Motor neuron (in vitro differentiated cells): Measurements from ENCODE around the gene ADAMTSL2. TPM values are rescaled to one million over a fixed set of nuclear protein-coding genes. Genes with fewer than 3 reads are reported as not detected.
A peak's percentile ranks its signal among the peaks of the same experiment; 100 is the strongest.

Source experiments
- ATAC-seq, 8 experiments: fragments of 200-7000 bp; cut with Tn5 transposase; replicated peaks in 6 of 8; 2 replicates each; pipeline ENCODE4 v1.8.0; 2021; ENCODE audit warnings: mild to moderate bottlenecking in 8 of 8, moderate library complexity in 8 of 8
- H3K27ac ChIP-seq, 2 donors: fragments of 250-450 bp; sonication (Bioruptor Pico); 2 replicates each; pipeline ENCODE4 v1.9.0; 2021; ENCODE audit warnings: antibody characterized with exemption in 2 of 2, mild to moderate bottlenecking in 2 of 2, moderate library complexity in 1 of 2
- H3K4me1 ChIP-seq, 2 donors: fragments of 250-450 bp; sonication (Bioruptor Pico); replicated peaks in 1 of 2; 2 replicates each; pipeline ENCODE4 v1.6.1; 2021; ENCODE audit warnings: antibody characterized with exemption in 2 of 2, mild to moderate bottlenecking in 2 of 2, moderate library complexity in 1 of 2
- H3K4me3 ChIP-seq, 5 donors: fragments of 250-450 bp; sonication (Bioruptor Pico); 2 replicates each; pipeline ENCODE4 v1.9.0; 2021; ENCODE audit warnings: antibody characterized with exemption in 5 of 5, mild to moderate bottlenecking in 5 of 5, moderate library complexity in 4 of 5
- WGBS, 10 experiments: fragments of 450-650 bp; shearing (Covaris generic); methylation state at CpG; one replicate each; pipeline ENCODE4 v1.0.0; 2022; 5-methylcytosine and 5-hydroxymethylcytosine counted together
- in situ Hi-C, 9 experiments: fragments of 400-800 bp; cut with MboI; loops; one replicate each; pipeline ENCODE4 v1.15.0; 2021; ENCODE audit warnings: low sequenced_read_pairs in 9 of 9, low pct_unique_long_range_greater_than_20kb in 2 of 9; ENCODE audit not compliant: unreplicated experiment in 9 of 9
- total RNA-seq, 8 experiments: library from RNA; unstranded; fragments of 300-600 nt; gene quantifications; 2 replicates each; pipeline versions ENCODE4 v1.2.3 to v1.2.4, GENCODE V29; 2022

The ADAMTSL2 gene
- total RNA-seq, 8 experiments from 2014 or later = 0.10 to 0.93 (median 0.32) TPM; not detected in 1

DNA sequence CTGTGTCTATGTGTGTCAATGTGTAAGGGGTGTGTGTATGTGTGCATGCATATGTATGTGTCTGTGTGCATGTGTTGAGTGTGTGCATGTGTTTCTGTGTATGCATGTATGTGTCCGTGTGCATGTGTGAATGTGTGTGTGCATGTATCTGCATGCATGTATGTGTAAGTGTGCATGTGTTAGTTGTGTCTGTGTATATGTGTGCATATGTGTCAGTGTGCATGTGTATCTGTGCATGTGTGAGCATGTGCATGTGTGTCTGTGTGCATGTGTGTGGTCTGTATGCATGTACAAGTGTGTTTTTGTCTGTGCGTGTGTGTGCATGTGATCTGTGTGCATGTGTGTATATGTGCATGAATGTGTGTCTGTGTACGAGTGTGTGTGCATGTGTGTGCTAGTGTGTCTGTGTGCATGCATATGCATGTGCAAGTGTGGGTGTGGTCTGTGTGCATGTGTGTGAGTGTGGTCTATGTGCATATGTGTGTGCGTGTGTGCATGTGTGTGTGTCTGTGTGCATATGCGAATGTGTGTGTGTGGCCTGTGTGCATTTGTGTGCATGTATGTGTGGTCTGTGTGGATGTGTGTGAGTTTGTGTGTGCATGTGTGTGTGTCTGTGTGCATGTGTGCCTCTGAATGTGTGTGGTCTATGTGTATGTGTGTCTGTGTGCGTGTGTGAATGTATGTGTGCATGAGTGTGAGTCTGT is 65.1 kb downstream of the ADAMTSL2 start:
- H3K4me3 ChIP-seq = no peak overlapping the region
- in situ Hi-C loops = no loop called here
- no peak overlapping the region for H3K27ac ChIP-seq
- H3K4me1 ChIP-seq = no peaks in the 10 kb centered on the region
- ATAC-seq = no peak
- WGBS, 10 experiments = 53 to 100% (median 90%) methylated on average over 1 to 4 of the region's 6 CpGs; no CpG with 5 or more reads in 2 of the 10 experiments

DNA sequence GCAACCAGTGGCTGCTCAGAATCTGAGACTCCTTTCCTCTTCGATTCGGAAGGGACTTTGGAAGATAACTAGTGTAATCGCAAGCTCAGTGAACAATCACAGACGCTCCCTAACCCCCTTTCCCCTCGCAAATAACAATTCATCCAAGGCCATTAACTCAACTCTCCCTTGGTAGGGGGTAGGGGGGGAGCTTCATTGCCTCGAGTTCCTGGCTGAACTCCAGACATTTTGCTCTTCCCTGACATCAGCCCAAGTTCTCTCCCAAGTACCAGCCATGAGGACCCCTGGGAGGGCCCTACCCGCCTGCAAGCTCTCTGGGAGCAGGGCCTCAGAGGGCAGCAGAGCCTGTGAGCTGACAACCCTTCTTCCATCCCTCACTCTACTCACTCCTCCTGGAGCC is 66.2 kb downstream of the ADAMTSL2 start:
- in situ Hi-C loops = no loop called here
- no peak overlapping the region for H3K27ac ChIP-seq
- ATAC-seq = no peak
- no peak overlapping the region for H3K4me3 ChIP-seq
- no peaks in the 10 kb centered on the region for H3K4me1 ChIP-seq
- WGBS, 10 experiments = 18 to 100% (median 46%) methylated on average over 1 to 4 of the region's 7 CpGs; no CpG with 5 or more reads in 3 of the 10 experiments

DNA sequence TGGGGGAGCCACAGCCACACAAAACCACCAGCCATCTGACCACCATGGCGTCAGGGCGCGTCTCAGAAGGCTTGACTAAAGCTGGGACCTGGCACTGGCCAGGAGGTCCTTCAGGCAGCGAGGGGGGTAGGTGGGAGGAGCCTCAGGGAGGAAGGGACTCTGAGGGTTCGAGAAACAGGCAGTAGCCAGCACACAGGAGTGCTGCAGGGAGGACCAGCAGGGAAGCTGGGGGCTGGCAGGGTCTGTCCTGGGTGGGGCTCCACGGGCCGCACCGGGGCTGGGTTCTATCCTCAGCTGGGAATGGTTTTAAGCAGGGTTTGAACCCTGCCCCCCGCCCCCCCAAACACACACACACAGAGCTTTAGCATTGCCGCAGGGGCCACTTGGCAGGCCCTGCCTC is 67.2 kb downstream of the ADAMTSL2 start:
- 78 to 100% (median 93%) methylated on average over 2 to 3 of the region's 10 CpGs; no CpG with 5 or more reads in 7 of the 10 experiments for WGBS, 10 experiments

DNA sequence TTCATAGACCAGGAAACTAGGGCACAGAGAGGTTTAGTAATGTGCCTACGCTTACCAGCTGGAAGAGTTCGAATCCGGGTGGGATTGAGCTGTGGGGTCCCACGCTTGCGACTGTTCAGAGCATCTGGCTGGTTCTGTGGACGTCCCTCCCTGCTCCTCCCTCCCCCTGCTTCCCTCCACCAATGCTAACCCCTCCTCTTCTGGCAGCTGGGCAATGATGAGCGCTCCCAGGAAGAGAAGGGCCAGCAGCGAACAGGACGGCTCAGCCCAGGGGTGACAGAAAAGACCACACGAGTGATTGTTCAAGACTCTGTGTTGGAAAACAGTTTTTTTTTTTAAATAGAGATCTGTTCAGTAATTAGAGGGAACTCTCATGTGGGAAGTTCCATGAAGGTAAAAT is 67.8 kb downstream of the ADAMTSL2 start:
- no peak overlapping the region for H3K4me3 ChIP-seq
- WGBS, 10 experiments = 0 to 90% (median 20%) methylated on average over 2 to 8 of the region's 10 CpGs; no CpG with 5 or more reads in 5 of the 10 experiments
- in situ Hi-C loops = no loop called here
- H3K4me1 ChIP-seq = peaks cover 3 to 8% of the 10 kb centered on the region in 2 donors
- H3K27ac ChIP-seq = no peak overlapping the region
- peak in 4 of 8 experiments; percentile 27 to 56 (median 41) for ATAC-seq

More for the DNA sequence above, 67.2 kb downstream of the ADAMTSL2 start:
- Histone ChIP-seq H3K4me1 (peaks cover under 1 to 6% of the 10 kb centered on the region in 2 donors), H3K4me3 (no peak overlapping the region), H3K27ac (no peak overlapping the region)
- ATAC-seq = no peak
- in situ Hi-C loops = no loop called here

DNA sequence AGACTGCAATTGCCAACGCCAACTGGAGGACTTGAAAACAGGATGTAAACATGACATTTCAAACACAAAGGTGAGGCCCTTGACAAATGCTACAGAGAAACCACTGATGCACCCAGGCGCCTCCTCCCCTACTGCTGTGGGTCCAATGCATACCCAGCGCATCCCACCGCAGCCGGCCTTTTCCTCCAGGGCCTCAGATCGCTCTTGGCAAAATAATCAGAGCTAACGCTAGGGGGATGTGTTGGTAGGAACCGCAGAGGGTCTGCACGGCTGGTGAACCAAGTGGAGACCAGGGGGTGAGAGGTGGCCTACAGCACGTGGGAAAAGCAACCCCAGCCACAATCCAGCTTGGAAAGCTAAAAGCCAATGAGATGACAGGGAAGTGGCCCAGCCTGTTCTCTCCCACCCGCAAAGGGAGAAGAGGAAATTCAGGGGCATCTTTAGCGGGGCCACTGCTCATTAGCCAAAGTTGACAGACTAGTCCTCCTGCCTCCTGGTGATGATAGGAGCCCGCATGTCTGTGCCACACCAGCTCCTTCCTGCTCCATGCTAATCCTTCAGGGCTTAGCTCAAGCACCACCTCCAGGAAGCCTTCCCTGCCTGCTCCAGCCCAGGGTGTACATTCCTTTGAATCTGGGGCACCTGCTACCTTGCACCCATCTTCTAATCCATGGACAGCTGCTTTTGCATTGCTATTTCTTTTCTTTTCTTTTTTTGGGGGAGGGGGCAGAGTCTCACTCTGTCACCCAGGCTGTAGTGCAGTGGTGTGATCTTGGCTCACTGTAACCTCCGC is 68.8 kb downstream of the ADAMTSL2 start:
- in situ Hi-C loops = no loop called here
- Histone ChIP-seq H3K4me1 (peaks cover 3 to 8% of the 10 kb centered on the region in 2 donors), H3K4me3 (no peak overlapping the region), H3K27ac (no peak overlapping the region)
- no peak for ATAC-seq
- 0 to 80% (median 48%) methylated on average over 1 to 7 of the region's 14 CpGs; no CpG with 5 or more reads in 1 of the 10 experiments for WGBS, 10 experiments

DNA sequence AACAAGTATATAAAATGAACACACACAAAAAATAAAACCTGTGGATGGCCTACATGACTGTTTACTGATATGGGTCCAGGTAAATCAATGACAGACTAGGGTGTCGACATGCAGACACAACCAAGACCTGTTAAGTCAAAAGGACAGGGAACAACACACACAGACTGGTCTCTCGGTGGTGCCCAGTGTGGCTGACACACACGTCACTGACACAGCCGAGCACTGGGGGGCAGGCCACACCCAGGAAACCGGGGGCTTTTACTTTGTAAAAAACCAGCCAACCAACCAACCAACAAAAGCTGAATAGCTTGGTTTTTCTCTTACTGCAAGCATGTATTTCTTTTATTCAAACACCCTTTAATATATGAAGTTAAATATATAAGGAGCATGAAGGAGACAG is 69.7 kb downstream of the ADAMTSL2 start:
- H3K4me1 ChIP-seq = peaks cover 3 to 8% of the 10 kb centered on the region in 2 donors
- H3K27ac ChIP-seq = no peak overlapping the region
- in situ Hi-C loops = no loop called here
- 5 to 100% (median 65%) methylated on average over 1 to 5 of the region's 5 CpGs for WGBS, 10 experiments
- ATAC-seq = no peak
- H3K4me3 ChIP-seq = no peak overlapping the region

DNA sequence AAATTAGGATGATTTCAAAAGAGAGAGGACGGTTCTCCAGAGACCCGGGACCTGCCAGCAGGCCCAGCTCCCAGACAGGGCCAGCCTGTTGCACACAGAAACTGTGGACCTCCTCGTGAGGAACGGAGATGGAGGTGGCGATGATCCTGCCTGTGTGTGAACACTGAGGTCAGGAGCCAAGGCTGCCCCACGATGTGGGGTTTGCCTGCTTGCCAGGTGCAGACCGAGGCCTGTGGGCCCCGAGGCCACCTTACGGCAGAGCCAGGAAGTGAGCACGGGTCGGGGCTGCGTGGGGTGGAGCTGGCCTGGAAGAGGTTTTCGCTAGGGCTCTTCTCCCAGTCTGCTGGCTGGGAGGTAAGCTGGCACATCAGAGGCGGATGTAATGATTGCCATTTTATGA is 70.4 kb downstream of the ADAMTSL2 start:
- Histone ChIP-seq H3K4me3 (no peak overlapping the region), H3K4me1 (peaks cover 5 to 8% of the 10 kb centered on the region in 2 donors), H3K27ac (no peak overlapping the region)
- in situ Hi-C loops = no loop called here
- ATAC-seq = peak in 2 of 8 experiments; percentile 15 to 31
- WGBS, 10 experiments = 7 to 73% (median 66%) methylated on average over 2 to 9 of the region's 14 CpGs; no CpG with 5 or more reads in 6 of the 10 experiments

DNA sequence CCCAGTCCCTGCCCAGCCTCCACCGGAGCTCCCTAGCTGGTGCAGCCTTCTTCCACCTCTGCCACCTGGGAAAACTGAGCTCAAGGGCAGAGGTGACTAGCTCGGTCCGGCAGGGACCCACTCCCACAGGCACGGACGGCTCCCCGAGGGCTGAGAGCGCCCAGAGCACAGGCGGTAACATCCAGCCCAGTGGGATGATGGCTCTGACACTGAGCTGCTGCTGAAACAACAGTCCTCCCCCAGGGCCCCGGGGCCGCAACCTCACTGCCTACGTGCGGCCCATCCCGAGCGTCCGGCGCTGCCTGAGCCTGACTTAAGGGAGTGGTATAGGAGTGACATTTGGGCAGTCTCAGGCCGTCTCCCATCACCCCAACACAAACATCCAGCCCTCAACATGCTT is 70.9 kb downstream of the ADAMTSL2 start:
- in situ Hi-C loops = no loop called here
- 100% methylated on average over 1 of the region's 17 CpGs; no CpG with 5 or more reads in 9 of the 10 experiments for WGBS, 10 experiments
- Histone ChIP-seq H3K27ac (no peak overlapping the region), H3K4me1 (peaks cover 9 to 10% of the 10 kb centered on the region in 2 donors), H3K4me3 (no peak overlapping the region)
- no peak for ATAC-seq

DNA sequence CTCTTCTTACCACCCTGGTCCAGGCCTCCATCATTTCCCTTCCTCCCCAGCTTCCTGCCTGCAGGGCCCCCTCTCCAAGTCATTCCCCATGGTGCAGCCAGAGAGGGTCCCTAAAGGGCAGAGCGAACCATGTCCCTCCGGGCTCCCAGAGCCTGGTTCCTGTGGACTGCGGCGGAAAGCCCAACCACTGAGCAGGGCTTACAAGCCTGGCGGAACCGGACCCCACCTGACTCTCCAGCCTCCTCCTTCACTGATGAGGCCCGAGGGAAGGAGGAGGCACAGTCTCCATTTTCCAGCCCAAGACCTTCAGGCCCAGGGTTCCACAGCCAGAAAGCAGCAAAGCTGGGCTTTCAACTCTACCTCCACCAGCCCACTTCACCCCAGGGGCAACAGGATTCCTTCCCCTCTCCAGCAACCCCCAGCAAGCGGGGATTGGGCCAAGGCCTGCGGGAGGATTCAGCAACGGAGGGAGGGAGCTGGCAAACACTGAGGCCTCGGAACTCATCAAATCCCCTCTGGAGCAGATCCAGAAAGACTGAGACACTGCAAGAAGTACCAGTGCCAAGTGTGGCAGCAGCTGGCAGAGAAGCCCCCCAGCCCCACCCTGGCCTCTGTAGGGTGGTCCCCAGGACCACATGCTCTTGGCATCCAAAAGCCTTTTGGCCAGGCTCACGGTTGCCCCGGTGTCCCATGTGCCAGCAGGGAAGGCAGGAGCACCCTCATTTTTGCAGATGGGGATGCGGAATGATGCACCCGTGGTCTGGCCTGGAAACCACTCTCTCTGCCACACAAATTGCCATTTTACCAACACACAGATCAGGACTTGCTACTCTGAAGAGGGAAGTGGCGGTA is 71.6 kb downstream of the ADAMTSL2 start:
- Histone ChIP-seq H3K27ac (no peak overlapping the region), H3K4me1 (peaks cover 15 to 16% of the 10 kb centered on the region in 2 donors), H3K4me3 (no peak overlapping the region)
- in situ Hi-C loops = no loop called here
- ATAC-seq = no peak
- WGBS, 10 experiments = 60 to 77% methylated on average over 1 to 4 of the region's 16 CpGs; no CpG with 5 or more reads in 8 of the 10 experiments

DNA sequence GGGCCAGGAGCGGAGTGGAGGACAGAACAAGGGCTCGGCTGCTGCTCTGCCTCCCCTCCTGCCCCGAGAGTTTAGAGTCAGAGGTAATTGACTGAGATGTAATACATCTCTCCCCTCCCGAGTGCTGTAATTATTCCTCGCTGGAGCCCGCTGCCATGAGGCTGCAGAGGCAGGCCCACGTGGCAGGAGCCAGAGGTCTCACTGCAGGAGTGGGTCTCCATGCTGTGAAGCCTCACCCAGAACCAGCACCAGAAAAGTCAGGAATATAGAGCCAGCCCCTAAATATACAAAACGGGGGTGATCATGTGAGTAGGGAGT is 72.2 kb downstream of the ADAMTSL2 start:
- in situ Hi-C loops = no loop called here
- ATAC-seq = peak in 5 of 8 experiments; percentile 40 to 67 (median 46)
- Histone ChIP-seq H3K27ac (no peak overlapping the region), H3K4me3 (no peak overlapping the region), H3K4me1 (peaks cover 19% of the 10 kb centered on the region in 2 donors)
- 0 to 70% (median 30%) methylated on average over 1 to 5 of the region's 8 CpGs; no CpG with 5 or more reads in 3 of the 10 experiments for WGBS, 10 experiments

DNA sequence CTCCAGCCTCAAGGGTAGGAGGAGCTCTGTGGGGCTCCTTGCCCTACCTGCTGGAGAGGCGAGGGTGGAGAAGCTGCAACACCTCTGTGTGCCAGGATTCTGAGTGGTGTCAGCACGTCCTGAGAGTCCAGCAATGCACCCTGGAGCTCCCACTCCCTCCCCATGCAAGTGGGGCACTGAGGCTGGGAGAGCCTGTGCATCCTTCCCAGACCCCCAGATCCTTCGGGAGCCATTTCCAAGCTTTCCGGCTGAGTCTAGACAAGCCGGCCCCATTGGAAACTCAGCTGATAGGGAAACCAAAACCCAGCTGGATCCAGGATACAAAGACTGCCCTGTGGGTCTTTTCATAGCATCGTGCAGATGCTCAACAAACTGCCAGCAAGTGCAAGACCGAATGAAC is 72.9 kb downstream of the ADAMTSL2 start:
- in situ Hi-C loops = no loop called here
- ATAC-seq = no peak
- WGBS, 10 experiments = 0 to 82% (median 40%) methylated on average over 1 to 5 of the region's 7 CpGs; no CpG with 5 or more reads in 5 of the 10 experiments
- Histone ChIP-seq H3K4me3 (no peak overlapping the region), H3K27ac (no peak overlapping the region), H3K4me1 (peaks cover 19% of the 10 kb centered on the region in 2 donors)

DNA sequence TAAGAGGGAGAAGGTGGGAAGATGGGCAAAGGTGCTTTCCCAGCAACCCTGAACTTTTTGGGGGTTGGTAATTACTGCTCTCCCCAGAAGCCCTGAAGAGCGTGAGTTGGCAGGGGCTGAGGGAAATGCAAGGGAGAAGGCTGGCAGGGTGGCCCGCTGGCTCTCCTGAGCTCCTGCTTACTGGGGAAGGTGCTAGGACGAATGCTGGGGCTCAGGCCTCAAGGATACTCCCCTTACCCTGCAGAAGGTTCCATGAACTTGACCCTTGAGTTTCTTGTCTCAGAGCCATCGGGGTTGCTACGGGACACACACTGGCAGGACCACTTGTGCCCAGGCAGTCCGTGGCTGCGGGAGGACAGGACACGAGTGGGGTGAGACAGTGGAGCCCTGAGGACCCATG is 73.5 kb downstream of the ADAMTSL2 start:
- no peak overlapping the region for H3K4me3 ChIP-seq
- no peak overlapping the region for H3K27ac ChIP-seq
- no peak for ATAC-seq
- H3K4me1 ChIP-seq = peaks cover 19 to 22% of the 10 kb centered on the region in 2 donors
- 0 to 100% (median 73%) methylated on average over 1 to 5 of the region's 8 CpGs; no CpG with 5 or more reads in 4 of the 10 experiments for WGBS, 10 experiments
- in situ Hi-C loops = no loop called here
